ENCODE results near the gene PLD5.

- TF ChIP-seq POLR2AphosphoS5 (IDR thresholded peaks at IDR 0.05; ENCODE audit: low read depth, low read length) (no peak), POLR2A (IDR thresholded peaks at IDR 0.05; ENCODE audit: low read depth, low read length) (no peak)
Observed at GRCh38 chr1:242219905-242220304, 304.6 kb downstream of the PLD5 start.
